GM12878 (cell line): ENCODE measurements around the gene SYN1. TPM values are rescaled to one million over a fixed set of nuclear protein-coding genes. Genes with fewer than 3 reads are reported as not detected.

Experiments used
- ATAC-seq: fragments of 200-7000 bp; cut with Tn5 transposase; 3 replicates; pipeline ENCODE4 v1.9.1; 2020; ENCODE audit warnings: mild to moderate bottlenecking, moderate library complexity
- BruUV-seq: library from RNA; stranded (reverse); fragments of 400-500 nt; replicated peaks from 2 replicates; lab custom pipeline; 2021; lab: Mats Ljungman, UMichigan
- CTCF ChIA-PET: fragments of 300-600 bp; sonication (Branson Sonifier 250); formaldehyde crosslinking; extraction: SDS; loops from one replicate; lab custom pipeline; 2021; ENCODE audit warnings: inconsistent platforms; lab: Yijun Ruan, JAX
- POLR2A ChIA-PET: fragments of 350-600 bp; formaldehyde crosslinking; extraction: SDS; loops from one replicate; lab custom pipeline; 2021; ENCODE audit warnings: inconsistent platforms; lab: Charles Lee
- RAD21 ChIA-PET: fragments of 300-600 bp; sonication (Branson Sonifier 250); formaldehyde crosslinking; loops from one replicate; lab custom pipeline; 2023; ENCODE audit warnings: antibody characterized with exemption; ENCODE audit not compliant: unreplicated experiment; lab: Charles Lee
- SMC1A ChIA-PET: fragments of 300-600 bp; sonication (Branson Sonifier 250); formaldehyde crosslinking; loops from one replicate; lab custom pipeline; 2023; ENCODE audit not compliant: unreplicated experiment, uncharacterized antibody; lab: Charles Lee
- DNase-seq: peaks from one replicate; pipeline ENCODE4 v3.0.0-alpha.2; 2011; ENCODE audit warnings: low read depth, low spot score
- FAIRE-seq: peaks from 3 replicates; lab custom pipeline; 2011; peaks lifted over from hg19 to GRCh38; lab: Jason Lieb, UNC
- H2AFZ ChIP-seq: 2 replicates; pipeline ENCODE4 v1.6.0; 2011; ENCODE audit warnings: low read depth, low read length, control low read depth; ENCODE audit not compliant: control insufficient read depth
- H3K27ac ChIP-seq: 2 replicates; pipeline ENCODE4 v1.5.1; 2011; ENCODE audit warnings: control low read depth; ENCODE audit not compliant: control insufficient read depth, insufficient read depth
- H3K27me3 ChIP-seq, 2 experiments: replicated peaks in 1 of 2; 2 replicates each; pipeline versions ENCODE4 v1.6.0 to v1.6.1; 2011; ENCODE audit warnings: low read length in 1 of 2; ENCODE audit not compliant: control insufficient read depth in 2 of 2, insufficient read depth in 2 of 2
- H3K36me3 ChIP-seq, 2 experiments: 2 replicates each; pipeline ENCODE4 v1.5.1; 2011; ENCODE audit warnings: low read length in 1 of 2; ENCODE audit not compliant: control insufficient read depth in 2 of 2, insufficient read depth in 2 of 2
- H3K4me1 ChIP-seq: 2 replicates; pipeline ENCODE4 v1.6.1; 2011; ENCODE audit warnings: mild to moderate bottlenecking, low read length, moderate library complexity, mixed read lengths; ENCODE audit not compliant: control insufficient read depth, insufficient read depth
- H3K4me2 ChIP-seq: 2 replicates; pipeline ENCODE4 v1.6.0; 2011; ENCODE audit warnings: control low read depth; ENCODE audit not compliant: control insufficient read depth, insufficient read depth
- H3K4me3 ChIP-seq: fragments of 200-600 bp; sonication (generic); 2 replicates; pipeline ENCODE4 v1.5.1; 2016
- H3K79me2 ChIP-seq: 2 replicates; pipeline ENCODE4 v1.6.0; 2011; ENCODE audit warnings: low read length; ENCODE audit not compliant: control insufficient read depth, insufficient read depth
- H3K9ac ChIP-seq: 2 replicates; pipeline ENCODE4 v1.8.0; 2011; ENCODE audit warnings: low read length, control low read depth, mixed read lengths; ENCODE audit not compliant: control insufficient read depth, insufficient read depth
- H3K9me3 ChIP-seq: replicated peaks from 3 replicates; pipeline ENCODE4 v1.5.1; 2011; ENCODE audit warnings: mild to moderate bottlenecking, low read length; ENCODE audit not compliant: control insufficient read depth, insufficient read depth
- H4K20me1 ChIP-seq: 2 replicates; pipeline ENCODE4 v1.6.0; 2011; ENCODE audit not compliant: control insufficient read depth, insufficient read depth
- ATF2 ChIP-seq: IDR thresholded peaks from 2 replicates; pipeline ENCODE4 v1.6.1; 2012; ENCODE audit warnings: low read length, inconsistent platforms
- BACH1 ChIP-seq: fragments of 450-650 bp; IDR thresholded peaks from 2 replicates; pipeline ENCODE4 v1.6.1; 2017; ENCODE audit warnings: mild to moderate bottlenecking, borderline replicate concordance
- CEBPZ ChIP-seq: fragments of 150-350 bp; IDR thresholded peaks from 2 replicates; pipeline ENCODE4 v1.6.1; 2016; ENCODE audit warnings: low read depth, low read length
- E2F4 ChIP-seq: IDR thresholded peaks from 2 replicates; pipeline ENCODE4 v1.6.1; 2012; ENCODE audit warnings: low read depth, low read length, improper control_type of control experiment
- IRF4 ChIP-seq: IDR thresholded peaks from 2 replicates; pipeline ENCODE4 v1.6.1; 2011; ENCODE audit warnings: low read depth, low read length
- NKRF ChIP-seq: fragments of 450-650 bp; conservative IDR thresholded peaks from 2 replicates; pipeline ENCODE4 v1.6.1; 2017; ENCODE audit warnings: mild to moderate bottlenecking, moderate library complexity
- PKNOX1 ChIP-seq: fragments of 450-650 bp; IDR thresholded peaks from 2 replicates; pipeline ENCODE4 v1.6.1; 2016; ENCODE audit warnings: mild to moderate bottlenecking
- RB1 ChIP-seq: fragments of 450-650 bp; formaldehyde crosslinking; IDR thresholded peaks from 2 replicates; pipeline ENCODE4 v1.6.1; 2017; ENCODE audit warnings: mild to moderate bottlenecking, borderline replicate concordance
- SMC3 ChIP-seq: IDR thresholded peaks from 2 replicates; pipeline ENCODE4 v1.6.1; 2011; ENCODE audit warnings: low read length, improper control_type of control experiment, borderline replicate concordance
- SPI1 ChIP-seq: IDR thresholded peaks from 2 replicates; pipeline ENCODE4 v1.6.1; 2011; ENCODE audit warnings: low read depth, mild to moderate bottlenecking, low read length, moderate library complexity, borderline replicate concordance; ENCODE audit not compliant: insufficient read depth
- SREBF1 ChIP-seq: IDR thresholded peaks from 2 replicates; pipeline ENCODE4 v1.6.1; 2012; ENCODE audit warnings: mild to moderate bottlenecking, low read length
- STAT1 ChIP-seq: fragments of 450-650 bp; conservative IDR thresholded peaks from 2 replicates; pipeline ENCODE4 v1.6.1; 2014; ENCODE audit warnings: antibody characterized with exemption, mild to moderate bottlenecking
- TAF1 ChIP-seq: IDR thresholded peaks from 2 replicates; pipeline ENCODE4 v1.6.1; 2011; ENCODE audit warnings: mild to moderate bottlenecking, low read depth, low read length, borderline replicate concordance
- YBX1 ChIP-seq: fragments of 450-650 bp; IDR thresholded peaks from 2 replicates; pipeline ENCODE4 v1.6.1; 2016; ENCODE audit warnings: antibody characterized with exemption
- ZNF217 ChIP-seq: fragments of 450-650 bp; IDR thresholded peaks from 2 replicates; pipeline ENCODE4 v1.6.1; 2017; ENCODE audit warnings: antibody characterized with exemption, mild to moderate bottlenecking
- ZSCAN29 ChIP-seq: fragments of 450-650 bp; IDR thresholded peaks from 2 replicates; pipeline ENCODE4 v1.6.1; 2017; ENCODE audit warnings: mild to moderate bottlenecking, moderate library complexity
- WGBS: methylation state at CpG from one replicate; pipeline ENCODE4 v1.1.6; 2016; ENCODE audit warnings: low lambda C conversion rate; ENCODE audit not compliant: insufficient replicate concordance, insufficient coverage; ENCODE audit errors: missing lambda C conversion rate; 5-methylcytosine and 5-hydroxymethylcytosine counted together
- in situ Hi-C: fragments of 300-500 bp; cut with MboI; formaldehyde crosslinking; loops from 9 replicates; pipeline ENCODE4 v1.14.3; 2018; ENCODE audit warnings: mixed read lengths
- intact Hi-C: fragments of 100-400 bp; cut with micrococcal nuclease; formaldehyde crosslinking; loops from one replicate; pipeline ENCODE4 v1.14.2; 2022; ENCODE audit not compliant: unreplicated experiment
- polyA plus RNA-seq, 11 experiments: library from polyadenylated mRNA; depleted of rRNA in 4 of 11; unstranded in 6 of 11; stranded (reverse) in 5 of 11; fragments of >200 nt; fragmentation: Nextera tagmentation in 4 of 11; fragmentation: Illumina TruSeq in 1 of 11; extraction: Ambion mirVana in 4 of 11; extraction: Trizol in 1 of 11; gene quantifications; 1 replicate in 1 of 11; 2 replicates in 10 of 11; pipeline versions ENCODE4 v1.2.1 to v1.2.3, GENCODE V29; 2011 to 2016; ENCODE audit warnings: inconsistent platforms in 2 of 11, missing spikeins in 2 of 11, low read depth in 1 of 11
- total RNA-seq, 4 experiments: library from RNA; depleted of rRNA in 3 of 4; stranded (reverse); fragments of >200 nt in 3 of 4; fragmentation: Illumina TruSeq in 1 of 4; extraction: Trizol in 1 of 4; gene quantifications; 2 replicates each; pipeline versions ENCODE4 v1.2.1 to v1.2.3, GENCODE V29; 2013 to 2021

Gene SYN1
- total and polyA plus RNA-seq, 10 of the 15 experiments (the other 5 are each of a cell fraction or from before 2014, with no cell fraction given): 0.09 to 0.57 (median 0.16) TPM; not detected in 3

- intact Hi-C loops (no loop called here), in situ Hi-C loops (no loop called here)
- ChIA-PET SMC1A (no interaction called here), POLR2A (no interaction called here), CTCF (no interaction called here), RAD21 (no interaction called here)
- H3K9me3 ChIP-seq: no peaks in the 10 kb centered on the region
- H3K4me2 ChIP-seq: no peak overlapping the region
- no peak overlapping the region for H2AFZ ChIP-seq
- no peaks in the 10 kb centered on the region for H3K36me3 ChIP-seq
- H4K20me1 ChIP-seq: no peaks in the 10 kb centered on the region
- WGBS: 42% methylated on average over 11 of the region's 11 CpGs
- H3K27ac ChIP-seq: no peak overlapping the region
- DNase-seq: no peak
- FAIRE-seq: no peak
- ATAC-seq: no peak
- no peaks in the 10 kb centered on the region; the same call in 1 of the 2 replicates for H3K79me2 ChIP-seq
- H3K27me3 ChIP-seq: no peaks in the 10 kb centered on the region
- H3K9ac ChIP-seq: no peak overlapping the region
- H3K4me3 ChIP-seq: no peak overlapping the region
- no TSS peak for BruUV-seq
- no peaks in the 10 kb centered on the region for H3K4me1 ChIP-seq
- TF ChIP-seq TAF1 (no peak), ZSCAN29 (no peak), STAT1 (no peak), CEBPZ (no peak), RB1 (no peak), E2F4 (no peak), NKRF (no peak), IRF4 (no peak), PKNOX1 (no peak), ZNF217 (no peak), BACH1 (no peak), SPI1 (no peak), SMC3 (no peak), SREBF1 (no peak), ATF2 (no peak), YBX1 (no peak)
These were observed 33.4 kb downstream of the SYN1 start for GRCh38 chrX:47586043-47586787.
